Activated CD4-positive, alpha-beta T cell treated with anti-CD3 and anti-CD28 coated beads for 36 hours (primary cell): Measurements from ENCODE around the gene FAM240B. TPM values are rescaled to one million over a fixed set of nuclear protein-coding genes. Genes with fewer than 3 reads are reported as not detected.

Source experiments
- ATAC-seq: fragments of 200-7000 bp; cut with Tn5 transposase; one replicate; pipeline ENCODE4 v1.10.0; 2021; ENCODE audit warnings: mild to moderate bottlenecking, moderate library complexity
- CTCF ChIA-PET: fragments of 350-600 bp; sonication (Branson Sonifier 250); formaldehyde crosslinking; loops from one replicate; lab custom pipeline; 2021; ENCODE audit warnings: antibody characterized with exemption; lab: Charles Lee
- POLR2A ChIA-PET: fragments of 350-600 bp; sonication (Branson Sonifier 250); formaldehyde crosslinking; loops from one replicate; lab custom pipeline; 2021; ENCODE audit warnings: antibody characterized with exemption, inconsistent platforms; lab: Charles Lee
- DNase-seq: peaks from one replicate; pipeline ENCODE4 v3.0.0-alpha.2; 2020
- H3K27ac Mint-ChIP-seq: one replicate; pipeline ENCODE4 v1.8.0; 2021; ENCODE audit warnings: mixed read lengths
- H3K27me3 Mint-ChIP-seq: one replicate; pipeline ENCODE4 v1.8.0; 2021; ENCODE audit warnings: mixed read lengths
- H3K36me3 Mint-ChIP-seq: one replicate; pipeline ENCODE4 v1.8.0; 2021; ENCODE audit warnings: low read depth, mixed read lengths
- H3K4me1 Mint-ChIP-seq: one replicate; pipeline ENCODE4 v1.8.0; 2021; ENCODE audit warnings: mixed read lengths
- H3K4me3 Mint-ChIP-seq: one replicate; pipeline ENCODE4 v1.8.0; 2021; ENCODE audit warnings: mild to moderate bottlenecking, moderate library complexity, mixed read lengths
- H3K9me3 Mint-ChIP-seq: one replicate; pipeline ENCODE4 v1.8.0; 2021; ENCODE audit warnings: low read depth, mixed read lengths
- intact Hi-C, 2 experiments: fragments of 100-400 bp; cut with DNase I in 1 of 2; cut with micrococcal nuclease in 1 of 2; formaldehyde crosslinking; loops; one replicate each; pipeline versions ENCODE4 v1.14.2 to v1.15.1; 2022 to 2024; cut with DNase I, micrococcal nuclease
- total RNA-seq, 2 experiments: library from RNA; stranded (reverse); gene quantifications; one replicate each; pipeline ENCODE4 v1.2.3, GENCODE V29; 2021

FAM240B gene
- total RNA-seq, 2 experiments from 2014 or later, result not detected

- peaks cover 6% of the 10 kb centered on the region for H3K4me1 Mint-ChIP-seq
- ChIA-PET CTCF (no interaction called here), POLR2A (no interaction called here)
- no peaks in the 10 kb centered on the region for H3K36me3 Mint-ChIP-seq
- intact Hi-C loops, result loop anchor here in 1 of 2 experiments (5.0 kb wide), 1 partner anchor 60 kb away; the partner anchor contains the start of gene ANKRD18A
- H3K4me3 Mint-ChIP-seq, result no peak overlapping the region
- no peaks in the 10 kb centered on the region for H3K27me3 Mint-ChIP-seq
- ATAC-seq, result no peak
- no peak overlapping the region for H3K27ac Mint-ChIP-seq
- no peaks in the 10 kb centered on the region for H3K9me3 Mint-ChIP-seq
- no peak for DNase-seq
Measured at GRCh38 chr9:38682713-38683112, 37.2 kb downstream of the FAM240B start.

GRCh38 chr9:38681747-38682227, 38.1 kb downstream of the FAM240B start:
- no peak overlapping the region for H3K27ac Mint-ChIP-seq
- ATAC-seq (no peak), DNase-seq (no peak)
- ChIA-PET POLR2A (no interaction called here), CTCF (no interaction called here)
- H3K27me3 Mint-ChIP-seq, result no peaks in the 10 kb centered on the region
- H3K9me3 Mint-ChIP-seq, result no peaks in the 10 kb centered on the region
- H3K4me1 Mint-ChIP-seq, result peaks cover under 1% of the 10 kb centered on the region
- no peaks in the 10 kb centered on the region for H3K36me3 Mint-ChIP-seq
- no peak overlapping the region for H3K4me3 Mint-ChIP-seq
- intact Hi-C loops, result loop anchor here in 1 of 2 experiments (5.0 kb wide), 1 partner anchor 59 kb away; the partner anchor contains the start of gene ANKRD18A

- Mint-ChIP-seq H3K4me1 (no peaks in the 10 kb centered on the region), H3K27ac (no peak overlapping the region), H3K4me3 (no peak overlapping the region), H3K36me3 (no peaks in the 10 kb centered on the region), H3K9me3 (no peaks in the 10 kb centered on the region), H3K27me3 (no peaks in the 10 kb centered on the region)
- ATAC-seq (no peak), DNase-seq (no peak)
- intact Hi-C loops, result loop anchor here in 1 of 2 experiments (5.0 kb wide), 1 partner anchor 59 kb away; the partner anchor contains the start of gene ANKRD18A
- ChIA-PET CTCF (no interaction called here), POLR2A (no interaction called here)
Measured at GRCh38 chr9:38680837-38681445, 39.0 kb downstream of the FAM240B start.

- no peak overlapping the region for H3K27ac Mint-ChIP-seq
- no peaks in the 10 kb centered on the region for H3K36me3 Mint-ChIP-seq
- intact Hi-C loops, result no loop called here
- H3K4me1 Mint-ChIP-seq, result no peaks in the 10 kb centered on the region
- no peak for ATAC-seq
- ChIA-PET POLR2A (no interaction called here), CTCF (interaction anchor here (0.6 kb wide), 1 partner anchor 225 kb away, joined by 3 read pairs; no protein-coding TSS in a partner anchor)
- H3K4me3 Mint-ChIP-seq, result no peak overlapping the region
- H3K27me3 Mint-ChIP-seq, result peaks cover 4% of the 10 kb centered on the region
- DNase-seq, result no peak
- no peaks in the 10 kb centered on the region for H3K9me3 Mint-ChIP-seq
Measured at GRCh38 chr9:38677660-38678303, 42.2 kb downstream of the FAM240B start.

- Mint-ChIP-seq H3K4me1 (peaks cover 3% of the 10 kb centered on the region), H3K27me3 (peaks cover 4% of the 10 kb centered on the region), H3K27ac (no peak overlapping the region), H3K36me3 (no peaks in the 10 kb centered on the region), H3K9me3 (no peaks in the 10 kb centered on the region), H3K4me3 (no peak overlapping the region)
- intact Hi-C loops, result no loop called here
- DNase-seq (no peak), ATAC-seq (no peak)
- ChIA-PET POLR2A (no interaction called here), CTCF (no interaction called here)
Measured at GRCh38 chr9:38675831-38676230, 44.1 kb downstream of the FAM240B start.

GRCh38 chr9:38675211-38675610, 44.7 kb downstream of the FAM240B start:
- no peaks in the 10 kb centered on the region for H3K36me3 Mint-ChIP-seq
- no peak overlapping the region for H3K27ac Mint-ChIP-seq
- ChIA-PET CTCF (interaction anchor here (0.8 kb wide), 1 partner anchor 25 kb away, joined by 3 read pairs; no protein-coding TSS in a partner anchor), POLR2A (no interaction called here)
- intact Hi-C loops, result no loop called here
- no peak for DNase-seq
- H3K4me3 Mint-ChIP-seq, result no peak overlapping the region
- H3K4me1 Mint-ChIP-seq, result peaks cover 3% of the 10 kb centered on the region
- H3K9me3 Mint-ChIP-seq, result no peaks in the 10 kb centered on the region
- H3K27me3 Mint-ChIP-seq, result peaks cover 4% of the 10 kb centered on the region
- ATAC-seq, result no peak

GRCh38 chr9:38673399-38674193, 46.3 kb downstream of the FAM240B start:
- H3K4me3 Mint-ChIP-seq, result no peak overlapping the region
- H3K27me3 Mint-ChIP-seq, result peaks cover 4% of the 10 kb centered on the region
- intact Hi-C loops, result no loop called here
- peaks cover 3% of the 10 kb centered on the region for H3K4me1 Mint-ChIP-seq
- no peaks in the 10 kb centered on the region for H3K36me3 Mint-ChIP-seq
- ATAC-seq (no peak), DNase-seq (no peak)
- H3K9me3 Mint-ChIP-seq, result no peaks in the 10 kb centered on the region
- ChIA-PET POLR2A (no interaction called here), CTCF (no interaction called here)
- no peak overlapping the region for H3K27ac Mint-ChIP-seq

- Mint-ChIP-seq H3K27me3 (peaks cover 8% of the 10 kb centered on the region), H3K27ac (no peak overlapping the region), H3K36me3 (no peaks in the 10 kb centered on the region), H3K9me3 (no peaks in the 10 kb centered on the region), H3K4me1 (peaks cover 3% of the 10 kb centered on the region), H3K4me3 (no peak overlapping the region)
- no peak for ATAC-seq
- CTCF ChIA-PET, result no interaction called here
- DNase-seq, result no peak
- intact Hi-C loops, result no loop called here
- POLR2A ChIA-PET, result no interaction called here
Measured at GRCh38 chr9:38671748-38672147, 48.2 kb downstream of the FAM240B start.

GRCh38 chr9:38671372-38671731, 48.6 kb downstream of the FAM240B start:
- no peak overlapping the region for H3K4me3 Mint-ChIP-seq
- ChIA-PET POLR2A (no interaction called here), CTCF (no interaction called here)
- no peak overlapping the region for H3K27ac Mint-ChIP-seq
- no peaks in the 10 kb centered on the region for H3K36me3 Mint-ChIP-seq
- no peaks in the 10 kb centered on the region for H3K9me3 Mint-ChIP-seq
- no peak for ATAC-seq
- peaks cover 3% of the 10 kb centered on the region for H3K4me1 Mint-ChIP-seq
- no peak for DNase-seq
- intact Hi-C loops, result no loop called here
- peaks cover 8% of the 10 kb centered on the region for H3K27me3 Mint-ChIP-seq

- ATAC-seq (no peak), DNase-seq (no peak)
- Mint-ChIP-seq H3K36me3 (no peaks in the 10 kb centered on the region), H3K4me1 (peaks cover 3% of the 10 kb centered on the region), H3K27ac (no peak overlapping the region), H3K27me3 (peaks cover 8% of the 10 kb centered on the region), H3K9me3 (no peaks in the 10 kb centered on the region), H3K4me3 (no peak overlapping the region)
- intact Hi-C loops, result no loop called here
- ChIA-PET CTCF (no interaction called here), POLR2A (no interaction called here)
Measured at GRCh38 chr9:38670542-38671371, 49.2 kb downstream of the FAM240B start.
